NT2/D1 (cell line): ENCODE results near the gene NUDT1.

ENCODE experiments used
- SUZ12 ChIP-seq: IDR thresholded peaks from 2 replicates; pipeline ENCODE4 v1.6.1; 2011; ENCODE audit not compliant: insufficient read length, insufficient read depth; ENCODE audit errors: extremely low read depth
- YY1 ChIP-seq: IDR thresholded peaks from 2 replicates; pipeline ENCODE4 v1.6.1; 2011; ENCODE audit not compliant: insufficient read length, insufficient read depth
- ZNF274 ChIP-seq: IDR thresholded peaks from 2 replicates; pipeline ENCODE4 v1.6.1; 2011; ENCODE audit warnings: mild to moderate bottlenecking, low read depth, low read length

- TF ChIP-seq SUZ12 (no peak), YY1 (no peak), ZNF274 (no peak)
Measured at GRCh38 chr7:2299131-2299829, 57.3 kb downstream of the NUDT1 start.
